Pancreas (tissue), 10 donors: ENCODE results near the gene ZNF41. TPM values are rescaled to one million over a fixed set of nuclear protein-coding genes. Genes with fewer than 3 reads are reported as not detected.
A peak's percentile ranks its signal among the peaks of the same experiment; 100 is the strongest.

ENCODE experiments used
- ATAC-seq, 4 donors: fragments of 200-7000 bp; cut with Tn5 transposase; one replicate each; pipeline versions ENCODE4 v1.8.0 to v1.9.1; 2020; ENCODE audit warnings: mild to moderate bottlenecking in 4 of 4, moderate library complexity in 4 of 4
- DNase-seq, 6 donors: peaks; one replicate each; pipeline ENCODE4 v3.0.0-alpha.2; 2020
- FAIRE-seq: peaks from 2 replicates; lab custom pipeline; 2012; peaks lifted over from hg19 to GRCh38; lab: Jason Lieb, UNC
- H3K27ac ChIP-seq, 4 donors: fragments of 200-600 bp; sonication (generic); 1 replicate in 3 of 4; 2 replicates in 1 of 4; pipeline versions ENCODE4 v1.5.0 to v1.8.0; 2020
- H3K27me3 ChIP-seq, 4 donors: fragments of 200-600 bp; one replicate each; pipeline ENCODE4 v1.8.0; 2021
- H3K36me3 ChIP-seq, 3 donors: fragments of 200-600 bp; sonication (generic) in 1 of 3; one replicate each; pipeline versions ENCODE4 v1.5.0 to v1.8.0; 2020 to 2021
- H3K4me1 ChIP-seq, 3 donors: fragments of 200-600 bp; one replicate each; pipeline ENCODE4 v1.8.0; 2021
- H3K4me3 ChIP-seq, 4 donors: fragments of 200-600 bp; sonication (generic) in 2 of 4; one replicate each; pipeline versions ENCODE4 v1.5.0 to v1.8.0; 2020 to 2021
- H3K9me3 ChIP-seq, 4 donors: fragments of 200-600 bp; one replicate each; pipeline ENCODE4 v1.8.0; 2021
- WGBS, 2 donors: extraction: QIAGEN DNeasy Blood & Tissue Kit; methylation state at CpG; one replicate each; pipeline ENCODE4 v1.1.7; 2013; 5-methylcytosine and 5-hydroxymethylcytosine counted together
- intact Hi-C, 3 donors: fragments of 100-400 bp; cut with DNase I; formaldehyde crosslinking; loops; one replicate each; pipeline versions ENCODE4 v1.11.1 to v1.14.2; 2022
- polyA plus RNA-seq, 2 donors: library from polyadenylated mRNA; stranded (reverse); fragments of 200-250 nt; gene quantifications; one replicate each; pipeline ENCODE4 v1.2.3, GENCODE V29; 2013
- total RNA-seq, 6 donors: library from RNA; stranded (reverse); fragmentation: NEBNext Ultra II Directional in 4 of 6; extraction: Animal tissue kit (Norgen Biotek cat#: 25700) in 4 of 6; gene quantifications; one replicate each; pipeline versions ENCODE4 v1.2.1 to v1.2.4, GENCODE V29; 2021 to 2023
- TF ChIP-seq, protein P1 (sequence below), 4 donors: fragments of 200-600 bp; sonication (generic) in 3 of 4; IDR thresholded peaks; one replicate each; pipeline versions ENCODE4 v1.5.0 to v1.8.0; 2021; ENCODE audit warnings: antibody characterized with exemption in 4 of 4
- donor health status: healthy with polysubstance abuse.
- donor health status: DM: no; HTN: no; CAD: no; lungs with moderate emphysema.
- donor health status: DM: no; HTN: no; CAD: no.
- donor health status: control.
- donor health status: control.
- donor health status: Bipolar disorder and iron deficiency.
- donor health status: DM: yes; HTN: yes; CAD: no.
- donor health status: DM: no; HTN: no; CAD: no.
- donor health status: DM: no; HTN: no; CAD: no.
- donor health status: DM: yes; HTN: yes; CAD: no.

The ZNF41 gene
- total and polyA plus RNA-seq, 8 donors, result 1.8 to 6.7 (median 3.4) TPM

DNA sequence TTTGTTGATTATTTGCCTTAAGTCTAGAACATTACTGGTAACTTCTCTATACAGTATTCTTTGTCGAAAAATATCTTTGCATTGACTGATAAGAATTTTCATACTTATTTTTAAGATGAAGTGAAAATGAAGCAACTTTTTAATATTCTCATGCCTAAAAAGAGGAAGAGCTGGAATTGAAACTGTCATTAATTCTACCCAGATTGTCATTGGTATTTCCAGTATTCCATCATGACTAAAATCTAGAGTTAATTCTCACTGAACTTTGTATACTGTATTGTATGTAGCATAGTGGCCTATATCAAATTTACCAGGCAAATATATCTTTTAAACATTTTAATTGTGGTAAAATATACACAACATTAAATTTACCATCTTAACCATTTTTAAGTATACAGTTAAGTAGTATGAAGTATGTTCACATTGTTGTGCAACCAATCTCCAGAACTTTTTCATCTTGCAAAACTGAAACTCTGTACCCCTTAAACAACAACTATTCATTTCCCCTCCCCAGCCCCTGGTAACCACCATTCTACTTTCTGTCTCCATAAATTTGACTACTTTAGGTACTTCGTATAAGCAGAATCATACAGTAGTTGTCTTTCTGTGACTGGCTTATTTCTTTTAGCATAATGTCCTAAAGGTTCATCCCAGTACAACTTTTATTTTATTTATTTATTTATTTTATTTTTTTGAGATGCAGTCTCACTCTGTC is 24.3 kb upstream of the ZNF41 start:
- DNase-seq, result no peak
- no peak overlapping the region for H3K27ac ChIP-seq
- H3K4me1 ChIP-seq, result no peaks in the 10 kb centered on the region
- TF ChIP-seq, protein P1, sequence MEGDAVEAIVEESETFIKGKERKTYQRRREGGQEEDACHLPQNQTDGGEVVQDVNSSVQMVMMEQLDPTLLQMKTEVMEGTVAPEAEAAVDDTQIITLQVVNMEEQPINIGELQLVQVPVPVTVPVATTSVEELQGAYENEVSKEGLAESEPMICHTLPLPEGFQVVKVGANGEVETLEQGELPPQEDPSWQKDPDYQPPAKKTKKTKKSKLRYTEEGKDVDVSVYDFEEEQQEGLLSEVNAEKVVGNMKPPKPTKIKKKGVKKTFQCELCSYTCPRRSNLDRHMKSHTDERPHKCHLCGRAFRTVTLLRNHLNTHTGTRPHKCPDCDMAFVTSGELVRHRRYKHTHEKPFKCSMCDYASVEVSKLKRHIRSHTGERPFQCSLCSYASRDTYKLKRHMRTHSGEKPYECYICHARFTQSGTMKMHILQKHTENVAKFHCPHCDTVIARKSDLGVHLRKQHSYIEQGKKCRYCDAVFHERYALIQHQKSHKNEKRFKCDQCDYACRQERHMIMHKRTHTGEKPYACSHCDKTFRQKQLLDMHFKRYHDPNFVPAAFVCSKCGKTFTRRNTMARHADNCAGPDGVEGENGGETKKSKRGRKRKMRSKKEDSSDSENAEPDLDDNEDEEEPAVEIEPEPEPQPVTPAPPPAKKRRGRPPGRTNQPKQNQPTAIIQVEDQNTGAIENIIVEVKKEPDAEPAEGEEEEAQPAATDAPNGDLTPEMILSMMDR (IDR thresholded peaks at IDR 0.05), result no peak
- intact Hi-C loops, result no loop called here
- H3K4me3 ChIP-seq, result no peak overlapping the region
- no peaks in the 10 kb centered on the region for H3K36me3 ChIP-seq
- no peaks in the 10 kb centered on the region for H3K9me3 ChIP-seq
- FAIRE-seq, result no peak
- ATAC-seq, result no peak
- peaks cover 0 to 23% (median 0%) of the 10 kb centered on the region in 4 donors for H3K27me3 ChIP-seq
- WGBS, 2 donors, result 60 to 70% methylated on average over 2 of the region's 2 CpGs

DNA sequence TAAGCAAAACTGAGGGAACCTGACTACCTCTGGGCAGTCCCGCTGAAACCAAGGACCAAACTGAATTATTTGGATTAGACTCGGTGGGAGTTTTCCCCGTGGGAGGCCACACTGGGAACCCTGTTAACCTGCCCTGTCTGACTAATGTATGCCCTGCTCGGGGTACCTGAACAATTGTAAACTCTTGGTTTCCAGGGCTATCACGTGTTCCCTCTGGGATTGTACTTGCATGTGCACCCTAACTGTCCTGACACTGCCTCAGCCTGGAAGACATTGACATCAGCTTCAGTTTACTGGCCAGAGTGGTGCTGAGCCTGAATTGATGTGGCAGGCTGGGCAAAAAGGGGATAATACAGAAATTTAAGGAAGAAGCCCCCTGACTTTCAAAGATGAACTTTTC is 20.1 kb upstream of the ZNF41 start:
- H3K27me3 ChIP-seq, result peaks cover 0 to 14% (median 0%) of the 10 kb centered on the region in 4 donors
- no peaks in the 10 kb centered on the region for H3K4me1 ChIP-seq
- ATAC-seq (no peak), FAIRE-seq (no peak), DNase-seq (no peak)
- 58 to 59% methylated on average over 5 of the region's 5 CpGs for WGBS, 2 donors
- TF ChIP-seq, protein P1 (IDR thresholded peaks at IDR 0.05), result no peak
- H3K4me3 ChIP-seq, result no peak overlapping the region
- intact Hi-C loops, result no loop called here
- H3K36me3 ChIP-seq, result no peaks in the 10 kb centered on the region
- no peak overlapping the region for H3K27ac ChIP-seq
- H3K9me3 ChIP-seq, result no peaks in the 10 kb centered on the region

DNA sequence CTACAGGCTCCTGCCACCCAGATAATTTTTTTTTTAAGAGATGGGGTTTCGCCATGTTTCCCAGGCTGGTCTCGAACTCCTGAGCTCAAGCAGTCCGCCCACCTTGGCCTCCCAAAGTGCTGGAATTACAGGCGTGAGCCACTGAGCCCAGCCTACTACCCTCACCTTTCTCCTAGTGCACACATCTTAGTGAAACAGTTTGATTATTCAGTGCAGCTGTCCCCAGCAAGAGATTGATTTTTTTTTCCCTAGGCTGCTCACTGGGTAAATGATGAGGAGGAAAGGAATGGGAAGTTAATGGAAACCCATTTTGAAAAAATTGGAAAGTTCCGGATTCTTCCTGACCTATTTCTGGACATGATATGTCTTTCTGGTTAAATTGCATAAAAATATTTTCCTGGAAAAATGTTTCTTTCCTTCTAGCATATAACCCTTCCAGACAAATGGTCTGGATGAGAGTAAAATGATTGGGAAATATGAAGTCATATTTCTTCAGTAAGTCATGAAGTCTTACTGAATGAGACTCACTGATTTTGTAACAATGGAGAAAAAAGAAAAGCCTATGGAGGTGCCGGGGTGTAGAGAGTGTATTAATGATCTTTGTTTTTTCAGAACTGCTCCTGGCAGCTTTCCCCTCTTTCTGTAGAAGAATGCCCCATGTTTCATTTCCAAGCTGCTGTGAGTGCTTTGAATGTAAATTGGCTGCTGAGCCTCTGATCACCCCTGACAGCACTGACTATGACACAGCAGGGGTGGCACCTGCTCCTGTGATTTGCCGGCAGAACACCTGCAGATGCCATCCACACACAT is 19.5 kb upstream of the ZNF41 start:
- no peak for ATAC-seq
- intact Hi-C loops, result no loop called here

DNA sequence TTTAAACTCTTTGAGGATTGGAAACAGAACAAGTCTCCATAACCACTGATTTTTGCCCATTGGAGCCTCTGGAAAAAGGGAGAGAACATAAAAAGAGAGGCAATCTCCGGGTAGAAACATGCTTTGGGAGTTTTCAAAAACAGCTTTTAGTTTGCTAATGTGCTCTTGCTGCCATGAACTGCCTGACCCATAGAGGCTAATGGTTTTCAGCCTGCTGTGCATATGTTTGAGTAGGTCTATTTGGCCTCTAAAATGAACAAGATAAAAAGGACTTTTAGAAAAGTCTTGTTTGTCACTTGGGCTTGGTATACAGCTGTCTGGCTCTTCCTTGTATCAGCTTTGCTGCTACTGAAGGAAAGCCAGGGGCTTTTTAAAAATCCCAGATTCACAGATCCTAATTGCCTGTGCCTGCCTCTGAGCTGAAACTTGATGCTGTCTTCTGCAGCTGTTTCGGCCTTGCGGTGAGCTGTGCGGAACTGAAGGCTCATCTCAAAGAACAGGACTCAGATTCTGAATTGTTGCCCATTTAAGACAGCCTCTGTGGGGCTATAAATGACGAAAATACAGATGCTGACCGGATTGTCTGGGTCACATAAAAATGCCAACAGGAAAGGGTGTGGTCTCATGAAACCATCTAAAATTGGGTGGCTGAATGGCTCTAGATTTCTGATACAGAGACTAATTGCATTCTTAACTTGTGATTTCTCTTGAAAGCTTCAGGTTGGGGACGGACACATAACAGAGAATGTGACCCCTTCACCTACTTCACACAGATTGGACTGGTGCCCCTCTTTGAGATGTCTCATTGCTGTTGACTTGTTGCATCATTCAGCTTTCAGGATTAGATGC is 18.4 kb upstream of the ZNF41 start:
- WGBS, 2 donors, result 41 to 54% methylated on average over 7 of the region's 7 CpGs
- FAIRE-seq, result no peak
- TF ChIP-seq, protein P1 (IDR thresholded peaks at IDR 0.05), result no peak

More for the DNA sequence above, 19.5 kb upstream of the ZNF41 start:
- WGBS, 2 donors, result 47 to 53% methylated on average over 7 of the region's 7 CpGs
- no peaks in the 10 kb centered on the region for H3K4me1 ChIP-seq
- no peaks in the 10 kb centered on the region for H3K36me3 ChIP-seq
- H3K9me3 ChIP-seq, result no peaks in the 10 kb centered on the region
- no peak overlapping the region for H3K4me3 ChIP-seq
- FAIRE-seq (no peak), DNase-seq (no peak)
- H3K27ac ChIP-seq, result no peak overlapping the region
- TF ChIP-seq, protein P1 (IDR thresholded peaks at IDR 0.05), result no peak
- H3K27me3 ChIP-seq, result peaks cover 0 to 8% (median 0%) of the 10 kb centered on the region in 4 donors

More for the DNA sequence above, 18.4 kb upstream of the ZNF41 start:
- H3K9me3 ChIP-seq, result no peaks in the 10 kb centered on the region
- no peak overlapping the region for H3K4me3 ChIP-seq
- intact Hi-C loops, result no loop called here
- H3K36me3 ChIP-seq, result no peaks in the 10 kb centered on the region
- ATAC-seq (peak in 1 of 4 donors; percentile 44), DNase-seq (no peak)
- peaks cover 0 to 6% (median 0%) of the 10 kb centered on the region in 4 donors for H3K27me3 ChIP-seq
- no peaks in the 10 kb centered on the region for H3K4me1 ChIP-seq
- H3K27ac ChIP-seq, result no peak overlapping the region
